SKM-1 (cell line): ENCODE results near the gene SETBP1.
A peak's percentile ranks its signal among the peaks of the same experiment; 100 is the strongest.

Source experiments
- DNase-seq: peaks from one replicate; lab custom pipeline; 2025; ENCODE audit not compliant: unreplicated experiment; lab: John Stamatoyannopoulos, UW

SETBP1 gene

DNA sequence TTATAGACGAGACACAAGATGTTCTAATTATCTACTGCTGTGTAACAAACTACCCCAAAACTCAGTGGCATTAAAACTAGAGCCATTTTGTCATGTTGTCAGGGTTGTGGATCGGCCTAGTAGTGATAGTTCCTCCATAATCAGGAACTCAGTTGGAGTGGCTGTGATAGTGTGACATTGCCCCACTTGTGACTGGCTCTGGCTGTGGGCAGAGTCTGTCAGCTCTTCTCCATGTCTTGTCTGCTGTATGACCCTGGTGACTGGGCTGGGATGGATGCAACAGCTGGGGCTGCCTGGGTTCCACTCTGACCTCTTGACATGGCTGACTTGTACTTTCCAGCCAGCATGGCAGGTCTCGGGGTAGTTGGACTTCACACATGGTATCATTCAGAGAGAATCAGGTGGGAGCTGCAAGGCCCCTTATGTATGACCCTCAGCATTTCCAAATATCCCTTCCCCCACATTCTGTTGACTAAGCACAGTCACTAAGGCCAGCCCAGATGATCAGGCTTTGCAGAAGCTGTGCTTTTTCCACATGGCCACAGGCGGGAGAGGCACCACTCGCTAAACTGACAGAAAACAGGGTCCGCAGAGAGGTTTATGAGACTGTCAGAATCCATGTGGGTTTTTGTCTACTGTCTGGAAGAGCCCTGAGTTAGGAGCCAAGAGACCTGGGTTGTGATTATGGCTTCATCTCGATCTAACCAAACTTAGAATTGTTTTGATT, 50.3 kb downstream of the SETBP1 start:
- DNase-seq = no peak

DNA sequence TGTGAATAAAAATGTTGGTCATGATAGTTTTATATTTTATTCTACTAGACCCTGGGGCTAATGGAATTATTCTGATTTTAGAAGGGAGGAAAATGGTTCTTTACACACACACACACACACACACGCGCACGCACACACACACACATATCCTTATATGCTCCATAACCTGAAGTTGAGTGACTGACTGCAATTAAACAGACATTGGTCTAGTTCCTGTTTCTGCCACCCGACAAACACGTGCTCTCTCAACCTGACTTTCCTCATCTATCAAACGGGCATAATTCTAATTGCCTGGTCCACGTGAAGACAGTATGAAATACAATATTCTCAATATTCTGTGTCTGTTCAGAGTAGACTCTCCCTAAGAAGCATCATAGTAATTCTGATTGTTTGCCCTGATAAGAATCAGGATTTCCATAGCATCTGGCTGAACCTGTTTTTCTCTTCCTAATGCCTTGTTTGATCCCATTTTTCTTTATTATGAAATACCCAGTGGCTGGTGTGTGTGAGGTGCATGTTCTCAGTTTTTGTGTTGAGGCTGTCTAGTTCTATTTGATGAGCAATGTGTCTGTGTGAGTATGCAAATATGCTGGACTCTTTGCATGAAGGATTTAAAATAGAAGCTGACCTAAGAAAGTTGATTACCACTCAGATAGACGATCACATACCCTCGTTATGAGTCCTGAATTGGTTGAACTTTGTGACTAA, 51.0 kb downstream of the SETBP1 start:
- DNase-seq = no peak

DNA sequence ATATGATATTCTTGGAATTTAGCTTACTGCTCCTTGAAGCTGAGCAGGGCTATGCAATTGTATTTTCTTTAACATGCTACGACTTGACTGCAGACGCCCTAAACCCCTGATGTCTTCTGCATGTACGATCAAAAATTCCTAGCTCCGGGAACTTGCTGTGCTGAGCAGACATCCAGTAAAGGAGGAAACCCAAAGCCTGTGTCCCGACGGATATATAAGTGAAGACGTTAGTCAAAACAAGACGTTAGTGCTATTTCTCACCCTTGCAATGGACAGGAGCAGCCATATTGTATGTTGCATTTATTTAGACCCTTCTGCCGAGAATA, 51.5 kb downstream of the SETBP1 start:
- no peak for DNase-seq

DNA sequence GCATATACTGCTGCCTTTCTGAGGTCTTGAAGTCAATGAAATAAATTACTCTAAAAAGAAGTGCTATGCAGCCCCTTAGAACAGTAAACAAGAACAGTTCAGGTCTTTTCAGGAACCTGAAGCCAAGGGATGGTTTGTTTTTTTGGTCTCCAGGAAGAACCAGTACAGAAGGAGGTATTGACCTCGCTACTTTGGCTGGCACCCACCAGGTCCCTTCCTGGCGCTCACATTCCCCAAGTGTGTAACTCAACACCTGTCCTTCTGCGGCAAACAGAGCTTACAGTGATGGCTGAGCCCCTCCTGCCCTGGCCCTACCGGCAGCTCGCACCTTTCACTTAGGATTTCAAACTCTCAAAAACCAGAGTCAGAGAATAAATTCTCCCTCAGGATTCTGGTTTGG, 51.9 kb downstream of the SETBP1 start:
- DNase-seq = no peak

DNA sequence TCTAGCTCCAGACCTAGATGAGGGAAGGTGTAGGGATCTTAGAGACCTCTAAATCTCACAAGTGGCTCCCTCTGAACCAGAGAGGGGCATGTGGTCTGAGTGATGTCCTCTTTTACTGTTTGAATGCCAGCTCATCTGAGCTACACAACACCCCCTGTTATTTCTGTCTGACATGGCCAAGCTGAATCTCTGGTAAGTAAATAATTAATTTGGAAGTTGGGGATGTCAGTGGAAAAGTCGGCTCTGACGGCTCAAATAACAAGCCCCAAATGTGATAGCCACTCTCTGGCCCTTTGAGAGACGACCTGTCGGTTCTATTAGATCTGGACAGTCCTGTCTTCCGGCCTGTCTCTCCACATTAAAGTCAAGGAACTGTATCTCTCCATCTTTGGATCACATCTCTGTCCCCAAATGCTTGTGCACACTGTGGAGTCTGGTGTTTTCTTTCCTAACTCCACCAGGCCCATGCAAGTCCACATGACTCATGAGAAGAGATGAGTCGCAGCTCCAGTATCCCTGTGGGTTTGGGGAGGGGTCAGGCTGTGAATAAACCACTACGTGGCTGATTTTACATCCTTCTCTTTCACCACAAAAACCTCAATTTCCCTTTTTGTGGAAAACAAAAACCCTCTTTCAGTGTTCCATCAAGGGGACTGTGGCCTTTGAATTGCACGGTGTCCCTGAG, 52.5 kb downstream of the SETBP1 start:
- DNase-seq = peak; percentile 23

DNA sequence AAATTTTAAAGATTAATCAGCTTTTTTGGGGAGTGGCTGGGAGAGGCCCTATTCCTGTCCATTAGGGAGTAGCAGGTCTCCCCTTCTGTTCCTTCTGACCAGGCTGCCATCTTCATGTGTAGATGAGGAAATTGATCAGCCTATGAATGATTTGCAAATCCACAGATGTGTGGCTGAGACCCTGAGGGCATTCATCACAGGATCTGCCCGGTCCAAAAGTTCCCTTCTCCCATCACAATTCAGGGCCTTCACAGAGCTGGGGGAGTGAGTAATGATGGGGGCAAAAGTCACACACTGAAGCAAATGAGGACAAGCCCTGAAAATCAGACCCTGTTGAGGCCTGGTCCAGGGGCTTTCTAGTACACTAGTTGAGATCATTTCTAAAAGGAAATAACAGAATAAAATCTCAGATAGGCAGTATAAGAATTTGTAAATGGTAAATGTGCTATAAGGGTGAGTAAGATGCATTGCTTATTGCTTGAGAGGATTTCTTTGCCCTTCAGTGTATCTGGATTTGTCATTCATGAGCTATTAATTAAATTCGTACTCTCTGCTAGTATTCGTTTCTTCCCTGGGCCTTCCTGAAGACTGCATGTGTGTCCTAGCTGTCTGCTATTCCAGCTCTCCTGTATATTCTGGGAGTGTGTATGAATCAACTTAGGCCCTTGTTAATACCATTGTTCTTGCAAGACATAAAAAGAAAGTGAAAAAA, 53.2 kb downstream of the SETBP1 start:
- no peak for DNase-seq

DNA sequence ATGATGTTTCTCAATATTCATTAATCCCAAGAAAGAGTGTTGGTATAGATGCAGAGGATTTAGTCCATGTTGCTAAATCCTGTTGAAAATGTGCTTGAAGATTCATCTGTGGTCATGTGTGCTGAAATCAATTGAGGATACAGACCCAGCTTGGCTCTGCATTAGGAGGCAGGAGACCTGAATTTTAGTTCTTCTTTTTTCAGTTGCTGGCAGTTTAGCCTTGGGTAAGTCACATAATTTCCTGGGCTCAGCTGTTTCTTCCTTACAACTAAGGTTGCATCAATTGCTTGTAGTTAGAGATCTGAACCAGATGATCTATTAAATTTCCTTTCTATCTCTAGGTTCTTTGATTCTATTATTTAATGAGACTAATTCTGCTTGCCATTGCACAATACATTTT, 54.4 kb downstream of the SETBP1 start:
- DNase-seq = no peak

DNA sequence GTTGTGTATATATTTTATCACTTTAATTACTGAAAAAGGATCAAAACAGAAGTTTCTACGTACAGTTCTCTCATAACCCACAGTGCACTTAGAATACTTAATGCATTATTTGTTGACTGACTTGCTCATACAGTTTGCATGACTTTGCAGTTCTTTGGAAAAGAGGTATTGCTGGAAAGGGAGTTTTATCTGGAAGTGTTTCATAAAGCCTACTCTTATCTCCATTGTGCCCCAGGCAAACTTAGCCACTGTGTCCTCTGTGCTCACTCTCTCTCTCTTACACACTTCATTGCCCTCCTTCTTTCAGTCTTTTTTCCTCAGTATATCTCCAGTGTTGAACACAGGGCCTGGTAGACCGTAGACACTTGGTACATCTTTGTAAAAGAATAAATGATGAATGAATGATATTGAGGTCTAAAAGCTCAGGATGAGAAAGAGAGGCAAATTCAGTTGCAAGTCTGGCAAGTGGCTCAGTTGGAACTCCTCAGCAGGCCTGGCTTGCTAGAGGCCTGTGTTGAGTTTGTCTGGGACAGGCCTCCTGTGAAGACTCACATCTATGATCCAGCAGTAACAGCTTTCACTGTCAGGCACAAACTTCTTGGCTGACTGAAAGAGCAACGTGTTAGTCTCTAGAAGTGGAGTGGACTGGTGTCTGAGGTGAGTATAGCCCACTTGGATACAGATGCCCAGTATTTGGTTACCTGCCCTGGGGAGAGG, 56.1 kb downstream of the SETBP1 start:
- DNase-seq = no peak

DNA sequence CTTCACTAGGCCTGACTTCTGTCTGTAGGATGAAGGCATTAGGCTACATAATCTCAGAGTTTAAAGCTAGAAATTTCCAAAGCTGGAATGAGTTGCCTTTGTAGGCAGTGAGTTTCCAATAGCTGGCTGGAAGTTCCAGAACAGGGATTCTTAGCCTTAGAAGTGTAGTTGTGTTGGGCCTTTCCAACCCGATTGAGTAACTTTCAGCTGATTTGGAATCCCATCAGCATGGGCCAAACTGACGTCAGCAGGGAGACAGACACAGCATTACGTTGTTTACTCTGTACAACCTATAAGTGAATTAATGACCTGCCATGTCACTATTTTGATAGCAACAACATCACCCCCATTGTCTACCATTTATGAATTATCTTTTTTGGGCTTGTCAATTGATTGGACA, 56.9 kb downstream of the SETBP1 start:
- DNase-seq = no peak

DNA sequence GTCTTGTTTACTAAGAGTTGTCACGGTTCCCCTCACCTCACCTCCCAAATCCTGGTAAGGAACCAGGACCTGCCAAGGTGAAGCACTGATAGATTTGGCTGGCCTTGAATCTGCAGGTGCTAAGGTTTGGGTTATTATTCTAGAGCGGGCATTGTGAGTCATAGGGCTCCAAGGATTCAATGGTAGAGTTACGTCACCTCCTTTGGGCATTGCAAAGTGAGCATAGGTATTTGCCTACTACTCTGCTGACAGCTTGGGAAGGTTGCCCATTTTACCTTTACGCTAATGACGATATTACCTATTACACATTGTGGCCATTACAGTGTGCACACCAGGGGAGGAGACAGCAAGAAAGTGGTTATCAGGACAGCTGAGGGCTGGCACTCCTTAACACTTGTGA, 59.3 kb downstream of the SETBP1 start:
- no peak for DNase-seq

DNA sequence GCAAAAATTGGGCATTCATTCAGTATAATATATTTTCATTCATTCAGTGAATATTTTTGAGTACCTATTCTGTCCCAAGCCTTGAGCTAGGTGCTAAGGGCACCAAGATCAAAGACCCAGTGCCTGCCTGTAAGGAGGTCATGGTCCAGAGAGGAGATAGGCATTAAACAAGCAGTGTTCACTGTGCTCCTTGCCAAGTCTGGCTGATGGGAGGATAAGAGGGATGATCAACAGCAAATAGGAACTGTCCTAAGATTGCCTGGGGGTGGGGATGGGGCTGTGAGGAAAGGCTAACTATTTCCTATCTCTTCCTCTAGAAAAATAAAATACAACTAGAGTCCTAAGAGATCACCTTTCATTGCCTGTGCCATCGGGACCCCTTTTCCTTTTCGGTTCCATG, 60.4 kb downstream of the SETBP1 start:
- DNase-seq = no peak

DNA sequence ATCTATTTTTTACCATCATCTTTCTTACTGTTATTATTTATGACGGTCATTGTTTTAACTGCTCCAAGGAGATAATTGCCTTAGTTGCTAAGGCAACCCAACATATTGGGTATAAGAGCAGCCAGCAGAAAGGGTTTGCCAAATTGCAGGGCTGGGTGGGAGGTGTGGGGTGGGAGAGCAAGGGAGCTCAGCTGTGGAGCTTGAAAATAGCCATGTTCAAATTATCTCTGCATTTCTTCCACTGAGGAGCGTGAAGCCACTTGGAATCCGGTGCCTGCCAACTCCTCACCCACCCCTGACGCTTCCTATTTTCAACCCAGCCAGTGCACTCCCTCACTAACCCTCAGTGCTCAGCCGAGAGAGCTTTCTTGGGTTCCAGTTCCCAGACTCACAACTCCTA, 60.8 kb downstream of the SETBP1 start:
- no peak for DNase-seq

DNA sequence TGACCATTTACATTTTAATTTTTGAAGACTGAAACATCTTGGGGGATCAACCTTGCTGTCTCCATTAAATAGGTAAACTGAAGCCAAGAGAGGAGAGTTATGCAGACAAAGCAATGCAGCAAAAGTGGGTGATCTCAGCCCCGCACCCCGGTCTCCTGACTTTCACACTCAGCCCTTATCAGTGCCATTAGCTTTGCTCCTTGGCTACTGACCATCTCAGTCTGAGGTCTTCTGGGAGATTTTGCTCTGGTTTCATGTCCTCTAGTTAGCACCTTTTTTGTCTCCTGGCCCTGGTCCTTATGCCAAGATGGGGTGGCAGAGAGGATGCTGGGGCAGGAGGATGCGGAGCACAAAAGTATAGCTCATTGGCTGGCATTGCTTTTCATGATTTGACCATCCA, 61.4 kb downstream of the SETBP1 start:
- no peak for DNase-seq

DNA sequence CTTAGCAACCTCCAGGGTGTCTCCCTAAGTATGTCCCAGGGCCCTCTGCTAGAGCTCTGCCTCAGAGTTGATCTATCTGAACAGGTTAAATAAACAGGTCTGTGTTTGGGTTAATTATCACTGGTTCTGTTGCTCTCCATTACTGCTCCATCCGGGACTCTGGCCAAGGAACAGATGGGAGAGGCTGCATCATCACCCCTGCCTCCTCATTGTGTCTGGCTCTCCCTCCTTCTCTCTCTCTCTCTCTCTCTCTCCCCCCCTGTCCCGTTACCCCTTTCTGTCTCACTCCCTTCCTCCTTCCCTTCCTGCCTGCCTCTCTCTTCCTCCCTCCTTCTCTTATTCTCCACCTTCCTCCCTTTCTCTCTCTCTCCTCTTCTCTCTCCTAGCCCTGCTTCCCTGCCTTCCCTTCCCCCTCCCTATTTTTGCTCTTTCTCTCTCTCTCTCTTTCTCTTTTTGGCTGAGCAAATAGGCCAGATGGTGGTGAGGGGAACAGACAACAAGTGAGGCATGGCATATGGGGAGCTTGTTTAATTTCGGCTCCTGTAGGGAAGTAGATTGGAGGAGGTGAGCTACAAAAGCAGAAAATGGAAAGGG, 62.1 kb downstream of the SETBP1 start:
- DNase-seq = no peak

DNA sequence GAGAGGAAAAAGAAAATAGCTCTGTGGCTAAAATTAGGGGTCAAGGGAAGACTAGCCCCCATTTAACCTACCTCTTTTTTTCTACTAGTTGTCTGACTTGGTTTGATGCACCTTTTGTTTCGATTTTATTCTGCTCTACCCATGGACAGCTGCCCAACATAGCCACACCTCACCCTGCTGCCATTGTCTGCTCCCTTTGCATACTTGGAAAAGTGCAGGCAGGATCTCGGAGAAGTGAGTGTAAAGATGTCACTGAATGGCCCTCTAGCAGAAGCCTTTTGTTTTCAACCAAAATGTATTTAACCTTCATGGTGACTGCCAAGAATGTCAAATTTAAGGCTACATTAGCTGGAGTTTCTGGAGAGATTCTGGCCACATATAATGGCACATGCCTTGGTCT, 62.9 kb downstream of the SETBP1 start:
- no peak for DNase-seq

DNA sequence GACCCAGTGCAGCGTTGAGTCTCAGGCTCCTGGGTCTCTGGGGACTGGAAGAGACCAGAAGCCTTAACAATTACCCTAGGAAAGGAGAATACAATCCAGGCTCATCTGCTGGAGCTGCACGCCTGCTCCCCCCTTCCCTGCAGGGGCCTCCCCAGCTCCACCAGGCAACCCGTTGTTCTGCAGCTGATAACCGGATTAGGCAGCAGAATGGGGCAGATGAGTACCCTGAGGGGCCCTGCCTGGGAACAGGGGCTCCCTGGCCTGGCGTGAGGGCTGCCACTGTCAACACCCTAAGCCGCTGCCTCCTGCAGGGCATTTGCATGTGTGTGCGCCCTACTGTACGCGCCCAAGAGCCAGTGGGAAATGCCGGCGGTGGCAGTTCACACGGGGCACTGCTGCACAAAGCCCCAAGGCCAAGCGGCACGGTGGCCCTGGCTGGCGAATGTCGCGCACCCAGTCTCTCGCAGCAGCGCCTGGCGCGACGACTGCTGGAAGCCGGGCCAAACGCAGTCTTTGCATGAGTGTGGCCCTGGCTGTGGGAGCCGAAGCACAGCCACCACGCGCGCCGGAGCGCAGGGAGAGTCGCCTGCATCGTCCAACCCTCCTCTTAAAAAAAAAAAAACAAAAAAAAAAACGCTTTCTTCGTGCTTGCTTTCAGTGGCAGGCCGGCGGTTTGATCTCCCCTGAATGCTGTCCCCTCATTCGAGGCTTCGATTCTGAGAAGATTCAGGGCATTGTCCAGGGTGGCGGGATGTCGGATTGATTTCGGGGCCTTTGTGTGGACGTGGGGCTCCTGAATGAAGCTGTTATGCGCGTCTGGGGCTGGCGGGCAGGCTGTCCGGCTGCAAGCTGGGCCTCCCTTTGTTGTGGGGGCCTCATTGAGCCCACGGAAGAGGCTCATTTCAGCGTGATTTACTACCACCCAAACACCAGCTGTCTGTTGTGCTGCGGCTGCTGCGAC, 63.8 kb downstream of the SETBP1 start:
- DNase-seq = no peak

DNA sequence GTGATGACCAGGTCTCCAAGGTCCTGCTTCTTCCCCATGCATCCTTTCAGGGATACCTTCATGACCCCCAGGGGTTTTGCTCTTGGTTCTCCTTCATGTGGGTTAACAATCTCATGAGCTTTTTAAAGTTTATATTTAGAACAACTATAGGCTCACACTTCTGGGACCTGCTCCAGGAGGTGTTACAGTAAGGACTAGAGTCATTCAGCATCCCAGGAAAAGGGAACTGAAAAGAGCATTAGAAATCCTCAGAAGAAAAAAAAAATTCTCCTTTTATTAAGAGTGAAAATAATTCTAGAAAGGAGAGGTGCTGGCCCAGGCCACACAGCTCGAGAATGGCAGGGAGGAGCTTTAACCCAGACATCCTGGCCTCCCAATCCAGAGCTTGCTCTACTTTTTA, 66.5 kb downstream of the SETBP1 start:
- DNase-seq = no peak

DNA sequence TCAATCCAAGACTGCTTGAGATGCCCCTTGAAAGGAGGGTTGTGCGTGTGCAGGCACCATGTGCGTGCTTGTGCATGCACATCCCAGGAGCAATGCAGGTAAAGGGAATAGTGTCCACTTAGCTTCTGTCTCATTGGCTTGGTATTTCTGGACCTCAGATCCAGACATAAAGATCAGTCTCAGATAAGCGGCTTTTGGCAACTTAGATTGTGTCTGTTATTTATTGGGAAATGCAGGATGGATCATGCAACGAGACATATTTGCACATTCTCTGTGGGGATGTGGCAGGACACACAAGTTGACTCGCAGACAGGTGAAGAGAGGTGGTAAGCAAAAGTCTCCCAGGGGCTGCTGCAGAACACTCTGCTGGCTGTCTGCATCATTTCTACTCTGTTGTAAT, 67.9 kb downstream of the SETBP1 start:
- no peak for DNase-seq

DNA sequence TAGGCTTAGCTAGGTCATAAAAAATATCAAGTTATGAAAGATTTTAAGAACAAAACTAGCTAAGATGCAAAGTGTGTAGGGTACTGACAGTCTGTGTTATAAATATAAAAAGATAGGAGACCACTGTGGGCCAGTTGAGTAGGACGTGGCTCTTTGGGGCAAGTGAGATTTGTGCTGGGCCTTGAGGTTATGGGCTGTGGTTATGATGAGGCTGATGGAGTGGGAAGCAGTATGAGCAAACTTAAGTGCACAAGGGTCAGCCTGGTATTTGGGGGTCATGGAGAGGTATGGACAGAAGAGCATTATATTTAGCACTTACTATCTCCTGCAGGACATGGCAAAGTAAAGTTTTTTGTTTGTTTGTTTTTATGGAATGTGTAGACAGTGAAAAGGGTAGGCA, 70.1 kb downstream of the SETBP1 start:
- DNase-seq = no peak

DNA sequence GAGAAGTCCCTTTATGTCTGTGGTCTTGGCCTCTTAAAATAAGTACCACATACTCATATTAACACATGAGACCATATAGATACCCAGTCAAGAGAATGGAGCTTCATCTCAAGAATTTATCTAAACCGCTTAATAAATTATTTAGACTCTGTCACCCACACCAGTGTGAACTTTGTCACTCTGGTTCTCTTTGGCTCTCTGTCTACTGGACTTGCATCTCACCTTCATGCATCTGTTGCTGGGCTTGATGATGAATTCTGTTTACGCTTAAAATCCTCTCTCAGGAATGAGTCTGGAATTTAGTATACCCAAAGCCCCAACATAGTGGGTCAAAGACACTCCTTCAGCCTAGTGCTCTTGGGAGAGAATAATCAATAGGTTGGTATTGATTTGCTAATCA, 73.9 kb downstream of the SETBP1 start:
- no peak for DNase-seq
